B cell (primary cell): ENCODE measurements around the gene JAK2. TPM values are rescaled to one million over a fixed set of nuclear protein-coding genes. Genes with fewer than 3 reads are reported as not detected.

Experiments used
- ATAC-seq: fragments of 200-7000 bp; cut with Tn5 transposase; one replicate; pipeline ENCODE4 v1.10.0; 2021; ENCODE audit warnings: low read depth, mild to moderate bottlenecking, moderate number of reproducible peaks, moderate library complexity
- CTCF ChIA-PET: fragments of 350-600 bp; sonication (Branson Sonifier 250); formaldehyde crosslinking; loops from one replicate; lab custom pipeline; 2021; ENCODE audit warnings: antibody characterized with exemption, inconsistent platforms; lab: Charles Lee
- POLR2A ChIA-PET: fragments of 350-600 bp; sonication (Branson Sonifier 250); formaldehyde crosslinking; loops from one replicate; lab custom pipeline; 2021; ENCODE audit warnings: antibody characterized with exemption; lab: Charles Lee
- DNase-seq: peaks from one replicate; pipeline ENCODE4 v3.0.0; 2013
- H2AFZ ChIP-seq: 2 replicates; pipeline ENCODE4 v1.6.1; 2012; ENCODE audit warnings: mild to moderate bottlenecking, low read depth, low read length; ENCODE audit not compliant: insufficient read depth, poor library complexity, severe bottlenecking
- H3K27ac ChIP-seq, 2 donors: 1 replicate in 1 of 2; 2 replicates in 1 of 2; pipeline ENCODE4 v1.5.1; 2012 to 2013; ENCODE audit warnings: low read length in 2 of 2, mild to moderate bottlenecking in 2 of 2, moderate library complexity in 1 of 2
- H3K27me3 ChIP-seq, 4 experiments: fragments of 200-600 bp in 1 of 4; sonication (generic) in 1 of 4; replicated peaks in 1 of 4; 1 replicate in 2 of 4; 2 replicates in 2 of 4; pipeline versions ENCODE4 v1.6.1 to v1.7.0; 2013 to 2016; ENCODE audit warnings: low read length in 3 of 4, mild to moderate bottlenecking in 2 of 4, mixed read lengths in 1 of 4, moderate library complexity in 1 of 4; ENCODE audit not compliant: insufficient read depth in 4 of 4, control insufficient read depth in 3 of 4; ENCODE audit errors: control extremely low read depth in 1 of 4
- H3K36me3 ChIP-seq, 2 experiments: replicated peaks in 1 of 2; 1 replicate in 1 of 2; 2 replicates in 1 of 2; pipeline versions ENCODE4 v1.6.1 to v1.7.1; 2013; ENCODE audit warnings: low read length in 1 of 2; ENCODE audit not compliant: insufficient read depth in 2 of 2, control insufficient read depth in 1 of 2; ENCODE audit errors: control extremely low read depth in 1 of 2, extremely low read depth in 1 of 2
- H3K4me1 ChIP-seq, 2 donors: fragments of 200-600 bp in 1 of 2; sonication (generic) in 1 of 2; 1 replicate in 1 of 2; 2 replicates in 1 of 2; pipeline versions ENCODE4 v1.5.1 to v1.6.1; 2013 to 2017; ENCODE audit warnings: low read length in 2 of 2; ENCODE audit not compliant: control insufficient read depth in 2 of 2, insufficient read depth in 2 of 2
- H3K4me2 ChIP-seq: replicated peaks from 2 replicates; pipeline ENCODE3; 2012; ENCODE audit warnings: mild to moderate bottlenecking, low read depth, low read length; ENCODE audit not compliant: poor library complexity, severe bottlenecking
- H3K4me3 ChIP-seq, 5 experiments: fragments of 200-600 bp in 1 of 5; sonication (generic) in 1 of 5; 1 replicate in 3 of 5; 2 replicates in 2 of 5; pipeline versions ENCODE4 v1.5.1 to v1.7.0; 2011 to 2016; ENCODE audit warnings: low read length in 4 of 5, mild to moderate bottlenecking in 4 of 5, low read depth in 2 of 5, control low read depth in 1 of 5, moderate library complexity in 1 of 5; ENCODE audit not compliant: insufficient read depth in 1 of 5; ENCODE audit errors: control extremely low read depth in 1 of 5, extremely low read depth in 1 of 5
- H3K79me2 ChIP-seq: fragments of 200-600 bp; sonication (generic); one replicate; pipeline ENCODE4 v1.6.0; 2016; ENCODE audit warnings: low read length; ENCODE audit not compliant: control insufficient read depth, insufficient read depth
- H3K9ac ChIP-seq: fragments of 200-600 bp; sonication (generic); 2 replicates; pipeline ENCODE4 v1.6.1; 2017; ENCODE audit warnings: mild to moderate bottlenecking, low read length, moderate library complexity
- H3K9me3 ChIP-seq, 3 donors: one replicate each; pipeline versions ENCODE4 v1.6.1 to v1.7.1; 2013; ENCODE audit warnings: low read length in 2 of 3; ENCODE audit not compliant: control insufficient read depth in 2 of 3, insufficient read depth in 1 of 3; ENCODE audit errors: control extremely low read depth in 1 of 3
- H4K20me1 ChIP-seq: 2 replicates; pipeline ENCODE4 v1.6.0; 2012; ENCODE audit warnings: mild to moderate bottlenecking, low read length; ENCODE audit not compliant: insufficient read depth, control insufficient read depth, poor library complexity, severe bottlenecking
- H3K27ac Mint-ChIP-seq: one replicate; pipeline ENCODE4 v1.8.0; 2021; ENCODE audit warnings: mixed read lengths
- H3K27me3 Mint-ChIP-seq: one replicate; pipeline ENCODE4 v1.8.0; 2021; ENCODE audit warnings: mixed read lengths
- H3K4me1 Mint-ChIP-seq: one replicate; pipeline ENCODE4 v1.8.0; 2021; ENCODE audit warnings: mixed read lengths
- H3K4me3 Mint-ChIP-seq: one replicate; pipeline ENCODE4 v1.8.0; 2021; ENCODE audit warnings: mixed read lengths
- H3K9me3 Mint-ChIP-seq: one replicate; pipeline ENCODE4 v1.8.0; 2022; ENCODE audit warnings: mixed read lengths; ENCODE audit not compliant: insufficient read depth
- CTCF ChIP-seq: fragments of 200-600 bp; IDR thresholded peaks from one replicate; pipeline ENCODE4 v1.8.0; 2022; ENCODE audit warnings: antibody characterized with exemption, mild to moderate bottlenecking
- EZH2 ChIP-seq: IDR thresholded peaks from 2 replicates; pipeline ENCODE4 v1.6.1; 2012; ENCODE audit warnings: borderline replicate concordance, low read depth, mild to moderate bottlenecking, moderate library complexity, low read length; ENCODE audit not compliant: insufficient read depth, poor library complexity, severe bottlenecking
- WGBS: methylation state at CpG from one replicate; pipeline ENCODE4 v1.1.5; 2013; ENCODE audit warnings: missing lambda C conversion rate; ENCODE audit not compliant: insufficient coverage; 5-methylcytosine and 5-hydroxymethylcytosine counted together
- intact Hi-C: fragments of 100-400 bp; cut with micrococcal nuclease; formaldehyde crosslinking; loops from one replicate; pipeline ENCODE4 v1.10.0; 2022
- polyA plus RNA-seq: library from polyadenylated mRNA; depleted of rRNA; stranded (reverse); fragments of >200 nt; gene quantifications from 2 replicates; pipeline ENCODE4 v1.2.3, GENCODE V29; 2012
- total RNA-seq, 2 donors: library from RNA; stranded (reverse); fragments of 120-200 nt in 1 of 2; gene quantifications; 1 replicate in 1 of 2; 2 replicates in 1 of 2; pipeline versions ENCODE4 v1.2.3 to v1.2.4, GENCODE V29; 2013 to 2022

JAK2 gene
- total and polyA plus RNA-seq, 2 donors (not counting 1 experiment from before 2014, with no cell fraction given): 8.0 to 24.6 TPM

GRCh38 chr9:4964540-4964939 is 20.5 kb upstream of the JAK2 start:
- no peaks in the 10 kb centered on the region for H3K27me3 ChIP-seq
- no peak overlapping the region for H3K4me3 ChIP-seq
- peaks cover 5 to 7% of the 10 kb centered on the region in 2 donors for H3K4me1 ChIP-seq
- H3K36me3 ChIP-seq: no peaks in the 10 kb centered on the region
- H4K20me1 ChIP-seq: no peaks in the 10 kb centered on the region
- H3K27ac ChIP-seq: no peak overlapping the region
- CTCF ChIA-PET: no interaction called here
- H3K9me3 ChIP-seq: peaks cover 0 to 19% (median 1%) of the 10 kb centered on the region in 3 donors
- TF ChIP-seq CTCF: no peak
- TF ChIP-seq EZH2: no peak
- no peak overlapping the region for H2AFZ ChIP-seq
- no peaks in the 10 kb centered on the region for H3K79me2 ChIP-seq
- Mint-ChIP-seq H3K4me1 (peaks cover 15% of the 10 kb centered on the region), H3K27ac (no peak overlapping the region), H3K27me3 (no peaks in the 10 kb centered on the region), H3K4me3 (no peak overlapping the region), H3K9me3 (peaks cover 10% of the 10 kb centered on the region)
- ATAC-seq (no peak), DNase-seq (no peak)
- POLR2A ChIA-PET: no interaction called here
- no peak overlapping the region for H3K9ac ChIP-seq
- intact Hi-C loops: no loop called here
- no peak overlapping the region for H3K4me2 ChIP-seq

- ChIA-PET CTCF (no interaction called here), POLR2A (no interaction called here)
- WGBS: 80% methylated on average over 1 of the region's 2 CpGs
Observed at GRCh38 chr9:4965174-4965821, 19.8 kb upstream of the JAK2 start.

More at GRCh38 chr9:4965174-4965821, 19.8 kb upstream of the JAK2 start:
- H3K27ac ChIP-seq: no peak overlapping the region
- H3K4me2 ChIP-seq: no peak overlapping the region
- H3K4me1 Mint-ChIP-seq: peaks cover 21% of the 10 kb centered on the region
- no peaks in the 10 kb centered on the region for H3K36me3 ChIP-seq
- ATAC-seq (no peak), DNase-seq (no peak)
- peaks cover 0 to 19% (median 1%) of the 10 kb centered on the region in 3 donors for H3K9me3 ChIP-seq
- no peak overlapping the region for H3K9ac ChIP-seq
- no peaks in the 10 kb centered on the region for H4K20me1 ChIP-seq
- no peaks in the 10 kb centered on the region for H3K27me3 Mint-ChIP-seq
- H3K9me3 Mint-ChIP-seq: peaks cover 10% of the 10 kb centered on the region
- no peak overlapping the region for H3K4me3 Mint-ChIP-seq
- no peaks in the 10 kb centered on the region for H3K79me2 ChIP-seq
- H3K4me1 ChIP-seq: peaks cover 10% of the 10 kb centered on the region in 2 donors
- H2AFZ ChIP-seq: no peak overlapping the region
- TF ChIP-seq EZH2 (no peak), CTCF (no peak)
- no peaks in the 10 kb centered on the region for H3K27me3 ChIP-seq
- intact Hi-C loops: no loop called here
- H3K4me3 ChIP-seq: no peak overlapping the region
- H3K27ac Mint-ChIP-seq: no peak overlapping the region
